GM15510 (cell line): ENCODE data around the gene ATG10.

Source experiments
- POLR2A ChIP-seq: IDR thresholded peaks from 3 replicates; pipeline ENCODE4 v1.6.1; 2011; ENCODE audit warnings: borderline replicate concordance; ENCODE audit not compliant: insufficient read length; ENCODE audit errors: extremely low read depth

The ATG10 gene

GRCh38 chr5:82147860-82148573, 176.2 kb downstream of the ATG10 start:
- TF ChIP-seq POLR2A = no peak

GRCh38 chr5:82149434-82149833, 177.6 kb downstream of the ATG10 start:
- TF ChIP-seq POLR2A = no peak

GRCh38 chr5:82150559-82150958, 178.7 kb downstream of the ATG10 start:
- no peak for TF ChIP-seq POLR2A

GRCh38 chr5:82151204-82151603, 179.4 kb downstream of the ATG10 start:
- no peak for TF ChIP-seq POLR2A

- TF ChIP-seq POLR2A = no peak
Measured at GRCh38 chr5:82151662-82152061, 179.8 kb downstream of the ATG10 start.

GRCh38 chr5:82152978-82153481, 181.2 kb downstream of the ATG10 start:
- TF ChIP-seq POLR2A = no peak

GRCh38 chr5:82154776-82155175, 183.0 kb downstream of the ATG10 start:
- TF ChIP-seq POLR2A = no peak

GRCh38 chr5:82155305-82155704, 183.5 kb downstream of the ATG10 start:
- TF ChIP-seq POLR2A = no peak

- no peak for TF ChIP-seq POLR2A
Measured at GRCh38 chr5:82156874-82157273, 185.1 kb downstream of the ATG10 start.

- no peak for TF ChIP-seq POLR2A
Measured at GRCh38 chr5:82158755-82159413, 187.1 kb downstream of the ATG10 start.

GRCh38 chr5:82160948-82161347, 189.1 kb downstream of the ATG10 start:
- TF ChIP-seq POLR2A = no peak

- TF ChIP-seq POLR2A = no peak
Measured at GRCh38 chr5:82162573-82162972, 190.8 kb downstream of the ATG10 start.

GRCh38 chr5:82163452-82164175, 191.8 kb downstream of the ATG10 start:
- no peak for TF ChIP-seq POLR2A

GRCh38 chr5:82164176-82164976, 192.6 kb downstream of the ATG10 start:
- no peak for TF ChIP-seq POLR2A
